Epithelial cell of esophagus (primary cell): ENCODE results near the gene SAMD10.
A peak's percentile ranks its signal among the peaks of the same experiment; 100 is the strongest.

ENCODE experiments used
- DNase-seq: peaks from one replicate; pipeline ENCODE4 v3.0.0; 2010; ENCODE audit warnings: low read depth
- H3K4me3 ChIP-seq: 2 replicates; pipeline ENCODE4 v1.5.1; 2011; ENCODE audit warnings: mild to moderate bottlenecking, low read length, control low read depth
- CTCF ChIP-seq: IDR thresholded peaks from 2 replicates; pipeline ENCODE4 v1.5.1; 2011; ENCODE audit warnings: low read depth, mild to moderate bottlenecking, low read length, control low read depth, inconsistent platforms; ENCODE audit not compliant: insufficient read depth; ENCODE audit errors: missing control alignments

SAMD10 gene

GRCh38 chr20:63968136-63968927 lies 11.1 kb downstream of the SAMD10 start:
- peak overlapping the region; percentile 63 for H3K4me3 ChIP-seq
- TF ChIP-seq CTCF, result no peak
- no peak for DNase-seq

GRCh38 chr20:63967330-63968135 lies 11.9 kb downstream of the SAMD10 start:
- H3K4me3 ChIP-seq, result no peak overlapping the region
- TF ChIP-seq CTCF, result no peak
- no peak for DNase-seq

- DNase-seq, result no peak
- TF ChIP-seq CTCF, result no peak
- H3K4me3 ChIP-seq, result no peak overlapping the region
Measured at GRCh38 chr20:63966944-63967322, 12.5 kb downstream of the SAMD10 start.

GRCh38 chr20:63966172-63966943 lies 13.1 kb downstream of the SAMD10 start:
- DNase-seq, result no peak
- H3K4me3 ChIP-seq, result no peak overlapping the region
- no peak for TF ChIP-seq CTCF

- no peak for DNase-seq
- no peak overlapping the region for H3K4me3 ChIP-seq
- no peak for TF ChIP-seq CTCF
Measured at GRCh38 chr20:63964412-63964811, 15.0 kb downstream of the SAMD10 start.

GRCh38 chr20:63963784-63964301 lies 15.6 kb downstream of the SAMD10 start:
- no peak for TF ChIP-seq CTCF
- DNase-seq, result no peak
- no peak overlapping the region for H3K4me3 ChIP-seq
